Suprapubic skin (tissue), 4 donors: ENCODE data around the gene OLA1. TPM values are rescaled to one million over a fixed set of nuclear protein-coding genes. Genes with fewer than 3 reads are reported as not detected.

ENCODE experiments used
- DNase-seq, 2 donors: peaks; one replicate each; pipeline ENCODE4 v3.0.0-alpha.2; 2019; ENCODE audit warnings: low spot score in 2 of 2
- H3K27ac ChIP-seq: fragments of 200-600 bp; sonication (generic); one replicate; pipeline ENCODE4 v1.5.1; 2019
- H3K27me3 ChIP-seq: fragments of 200-600 bp; sonication (generic); one replicate; pipeline ENCODE4 v1.5.1; 2019
- H3K36me3 ChIP-seq: fragments of 200-600 bp; sonication (generic); one replicate; pipeline ENCODE4 v1.5.1; 2019
- H3K4me1 ChIP-seq: fragments of 200-600 bp; sonication (generic); one replicate; pipeline ENCODE4 v1.5.1; 2019
- H3K4me3 ChIP-seq: fragments of 200-600 bp; sonication (generic); one replicate; pipeline ENCODE4 v1.5.1; 2019; ENCODE audit warnings: mild to moderate bottlenecking
- H3K9me3 ChIP-seq: fragments of 200-600 bp; sonication (generic); one replicate; pipeline ENCODE4 v1.5.1; 2019
- EP300 ChIP-seq: sonication (generic); formaldehyde crosslinking; IDR thresholded peaks from one replicate; pipeline ENCODE4 v1.6.1; 2017; ENCODE audit warnings: antibody characterized with exemption
- POLR2A ChIP-seq, 2 donors: fragments of 450-650 bp; IDR thresholded peaks; one replicate each; pipeline ENCODE4 v1.6.1; 2017; ENCODE audit warnings: antibody characterized with exemption in 2 of 2, mild to moderate bottlenecking in 2 of 2, moderate library complexity in 2 of 2
- POLR2AphosphoS5 ChIP-seq, 3 donors: sonication (generic); formaldehyde crosslinking; IDR thresholded peaks; one replicate each; pipeline ENCODE4 v1.6.1; 2017; ENCODE audit warnings: antibody characterized with exemption in 3 of 3
- WGBS: methylation state at CpG from one replicate; pipeline ENCODE4 v1.1.5; 2018; 5-methylcytosine and 5-hydroxymethylcytosine counted together
- total RNA-seq, 4 donors: library from RNA; depleted of rRNA; stranded (reverse); fragments of >200 nt; gene quantifications; one replicate each; pipeline ENCODE4 v1.1.0, GENCODE V29; 2016
- TF ChIP-seq, protein P1 (sequence below), 2 donors: fragments of 200-600 bp in 1 of 2; fragments of 450-650 bp in 1 of 2; sonication (generic) in 1 of 2; IDR thresholded peaks; one replicate each; pipeline ENCODE4 v1.5.1; 2016 to 2019; ENCODE audit warnings: antibody characterized with exemption in 2 of 2, mild to moderate bottlenecking in 1 of 2, moderate library complexity in 1 of 2

The OLA1 gene
- total RNA-seq, 4 donors from 2014 or later: 59.2 to 83.6 (median 75.9) TPM

DNA sequence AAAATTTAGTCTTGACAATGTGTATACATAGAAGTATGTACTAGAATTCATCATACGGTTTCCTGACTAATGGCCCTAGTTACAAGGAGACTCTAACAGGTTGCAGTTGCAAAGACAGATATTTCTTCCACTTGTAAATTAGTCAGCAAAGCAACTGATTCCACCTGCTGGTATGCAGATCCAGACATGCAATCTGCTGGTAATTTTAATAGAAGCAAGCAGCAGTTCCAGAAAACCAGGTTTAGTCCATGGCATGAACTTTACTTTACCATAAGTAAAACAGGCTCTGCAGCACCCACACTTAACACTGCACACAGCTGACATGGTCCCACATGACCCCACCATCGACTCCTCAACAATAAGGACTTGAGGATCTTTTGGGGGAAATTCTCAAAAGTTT is 172.3 kb downstream of the OLA1 start:
- H3K27me3 ChIP-seq: no peaks in the 10 kb centered on the region
- TF ChIP-seq POLR2A (IDR thresholded peaks at IDR 0.05) (no peak), EP300 (no peak)
- TF ChIP-seq, protein P1, sequence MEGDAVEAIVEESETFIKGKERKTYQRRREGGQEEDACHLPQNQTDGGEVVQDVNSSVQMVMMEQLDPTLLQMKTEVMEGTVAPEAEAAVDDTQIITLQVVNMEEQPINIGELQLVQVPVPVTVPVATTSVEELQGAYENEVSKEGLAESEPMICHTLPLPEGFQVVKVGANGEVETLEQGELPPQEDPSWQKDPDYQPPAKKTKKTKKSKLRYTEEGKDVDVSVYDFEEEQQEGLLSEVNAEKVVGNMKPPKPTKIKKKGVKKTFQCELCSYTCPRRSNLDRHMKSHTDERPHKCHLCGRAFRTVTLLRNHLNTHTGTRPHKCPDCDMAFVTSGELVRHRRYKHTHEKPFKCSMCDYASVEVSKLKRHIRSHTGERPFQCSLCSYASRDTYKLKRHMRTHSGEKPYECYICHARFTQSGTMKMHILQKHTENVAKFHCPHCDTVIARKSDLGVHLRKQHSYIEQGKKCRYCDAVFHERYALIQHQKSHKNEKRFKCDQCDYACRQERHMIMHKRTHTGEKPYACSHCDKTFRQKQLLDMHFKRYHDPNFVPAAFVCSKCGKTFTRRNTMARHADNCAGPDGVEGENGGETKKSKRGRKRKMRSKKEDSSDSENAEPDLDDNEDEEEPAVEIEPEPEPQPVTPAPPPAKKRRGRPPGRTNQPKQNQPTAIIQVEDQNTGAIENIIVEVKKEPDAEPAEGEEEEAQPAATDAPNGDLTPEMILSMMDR (IDR thresholded peaks at IDR 0.05): peak in 1 of 2 donors; percentile 8
- peaks cover 10% of the 10 kb centered on the region for H3K36me3 ChIP-seq
- H3K4me1 ChIP-seq: no peaks in the 10 kb centered on the region
- WGBS: 53% methylated on average over 2 of the region's 2 CpGs
- no peak for DNase-seq
- H3K9me3 ChIP-seq: no peaks in the 10 kb centered on the region
- no peak overlapping the region for H3K27ac ChIP-seq
- no peak overlapping the region for H3K4me3 ChIP-seq

DNA sequence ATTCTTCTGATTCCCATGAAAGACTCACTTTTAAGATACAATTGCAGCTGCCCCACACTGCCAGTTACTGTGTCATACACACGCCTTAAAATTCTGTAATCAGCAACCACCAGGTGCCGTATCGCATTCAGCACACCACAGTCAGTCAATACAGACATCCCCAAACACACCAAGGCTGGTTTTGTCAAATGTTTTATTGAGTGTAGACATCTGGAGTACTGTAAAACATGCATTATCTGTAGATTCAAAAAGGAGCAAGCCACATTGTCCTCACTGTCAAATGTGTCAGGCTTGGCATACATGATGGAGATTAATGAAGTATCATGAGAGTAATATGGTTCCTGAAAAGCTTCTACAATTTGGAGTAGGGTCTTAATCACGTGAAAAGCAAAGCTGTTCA is 173.5 kb downstream of the OLA1 start:
- 95% methylated on average over 4 of the region's 4 CpGs for WGBS
- H3K4me1 ChIP-seq: no peaks in the 10 kb centered on the region
- no peaks in the 10 kb centered on the region for H3K9me3 ChIP-seq

DNA sequence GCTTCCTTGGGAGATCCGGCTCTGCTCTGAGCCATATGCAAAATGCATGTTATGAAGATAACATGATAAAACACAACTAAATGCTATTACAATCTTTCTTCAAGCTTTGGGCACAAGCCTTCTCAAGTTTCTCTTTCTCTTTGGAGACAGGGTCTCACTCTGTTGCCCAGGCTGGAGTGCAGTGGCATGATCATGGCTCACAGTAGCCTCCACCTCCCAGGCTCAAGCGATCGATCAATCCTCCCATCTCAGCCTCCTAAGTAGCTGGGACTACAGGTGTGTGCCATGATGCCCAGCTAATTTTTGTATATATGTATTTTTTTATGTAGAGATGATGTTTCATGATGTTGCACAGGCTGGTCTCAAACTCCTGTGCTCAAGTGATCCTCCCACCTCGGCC is 175.5 kb downstream of the OLA1 start:
- TF ChIP-seq EP300 (no peak), POLR2A (IDR thresholded peaks at IDR 0.05) (no peak), POLR2AphosphoS5 (IDR thresholded peaks at IDR 0.05) (no peak)
- TF ChIP-seq, protein P1 (IDR thresholded peaks at IDR 0.05): no peak
- H3K27ac ChIP-seq: no peak overlapping the region
- 93% methylated on average over 4 of the region's 4 CpGs for WGBS

More for the DNA sequence above, 173.5 kb downstream of the OLA1 start:
- TF ChIP-seq, protein P1 (IDR thresholded peaks at IDR 0.05): no peak
- TF ChIP-seq EP300 (no peak), POLR2A (IDR thresholded peaks at IDR 0.05) (no peak), POLR2AphosphoS5 (IDR thresholded peaks at IDR 0.05) (no peak)
- DNase-seq: no peak
- Histone ChIP-seq H3K27ac (no peak overlapping the region), H3K27me3 (no peaks in the 10 kb centered on the region), H3K4me3 (no peak overlapping the region), H3K36me3 (peaks cover 5% of the 10 kb centered on the region)

DNA sequence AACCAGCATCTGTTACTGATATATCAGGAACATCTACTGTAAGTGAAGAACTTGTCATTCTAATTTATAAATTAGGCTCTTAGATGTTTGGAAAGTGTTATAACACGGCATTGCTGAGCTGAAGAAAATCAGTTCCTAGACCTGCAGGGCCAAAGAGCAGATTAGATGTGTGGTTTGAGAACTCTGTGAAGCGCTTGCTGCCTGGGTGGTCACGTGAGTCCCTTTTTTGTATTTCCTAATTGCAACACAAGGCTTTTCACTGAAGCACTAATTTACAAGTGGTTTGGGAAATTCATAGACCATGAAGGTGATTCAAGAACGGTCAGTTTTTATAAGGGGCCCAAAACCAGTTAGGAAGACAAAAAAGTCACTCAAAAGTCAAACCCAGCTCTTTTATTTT is 176.3 kb downstream of the OLA1 start:
- no peak overlapping the region for H3K27ac ChIP-seq
- H3K4me1 ChIP-seq: no peaks in the 10 kb centered on the region
- no peak for DNase-seq
- no peaks in the 10 kb centered on the region for H3K9me3 ChIP-seq
- 79% methylated on average over 4 of the region's 4 CpGs for WGBS
- H3K27me3 ChIP-seq: no peaks in the 10 kb centered on the region
- H3K4me3 ChIP-seq: no peak overlapping the region
- TF ChIP-seq POLR2A (IDR thresholded peaks at IDR 0.05) (no peak), EP300 (no peak), POLR2AphosphoS5 (IDR thresholded peaks at IDR 0.05) (no peak)
- TF ChIP-seq, protein P1 (IDR thresholded peaks at IDR 0.05): no peak
- H3K36me3 ChIP-seq: peaks cover 5% of the 10 kb centered on the region

More for the DNA sequence above, 175.5 kb downstream of the OLA1 start:
- no peaks in the 10 kb centered on the region for H3K4me1 ChIP-seq
- H3K36me3 ChIP-seq: peaks cover 5% of the 10 kb centered on the region
- H3K9me3 ChIP-seq: no peaks in the 10 kb centered on the region
- no peak overlapping the region for H3K4me3 ChIP-seq
- no peaks in the 10 kb centered on the region for H3K27me3 ChIP-seq
- no peak for DNase-seq

DNA sequence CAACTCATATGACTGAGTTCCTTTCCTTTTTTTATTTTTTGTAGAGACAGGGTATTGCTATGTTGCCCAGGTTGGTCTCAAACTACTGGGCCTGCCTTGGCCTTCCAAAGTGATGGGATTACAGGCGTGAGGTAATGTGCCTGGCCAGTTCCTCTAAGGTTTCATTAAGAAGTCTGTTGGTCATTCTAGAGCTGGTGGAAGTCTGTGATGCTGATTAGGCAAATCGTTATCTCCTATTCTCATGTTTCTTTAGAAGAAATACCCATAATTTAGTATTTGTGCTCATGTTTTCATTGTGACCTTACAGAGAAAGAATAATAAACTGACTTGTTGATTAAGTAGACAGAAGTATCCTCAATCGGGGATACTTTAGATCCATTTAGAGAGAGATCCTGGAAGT is 177.0 kb downstream of the OLA1 start:
- 93% methylated on average over 3 of the region's 3 CpGs for WGBS
- H3K4me1 ChIP-seq: no peaks in the 10 kb centered on the region
- no peak overlapping the region for H3K27ac ChIP-seq
- no peaks in the 10 kb centered on the region for H3K9me3 ChIP-seq
- no peak overlapping the region for H3K4me3 ChIP-seq
- no peaks in the 10 kb centered on the region for H3K27me3 ChIP-seq
- peaks cover 5% of the 10 kb centered on the region for H3K36me3 ChIP-seq
- DNase-seq: no peak
- no peak for TF ChIP-seq POLR2A (IDR thresholded peaks at IDR 0.05)
- no peak for TF ChIP-seq POLR2AphosphoS5 (IDR thresholded peaks at IDR 0.05)
- TF ChIP-seq, protein P1 (IDR thresholded peaks at IDR 0.05): no peak
- TF ChIP-seq EP300: no peak
